Body of pancreas (tissue), 4 donors: Measurements from ENCODE around the gene E2F6. TPM values are rescaled to one million over a fixed set of nuclear protein-coding genes. Genes with fewer than 3 reads are reported as not detected.

Experiments used
- ATAC-seq: fragments of 150-250 bp; one replicate; pipeline ENCODE4 v1.9.1; 2016
- DNase-seq, 4 donors: peaks; one replicate each; pipeline ENCODE4 v3.0.0-alpha.2; 2019
- H3K27ac ChIP-seq, 4 donors: fragments of 200-600 bp; sonication (generic); 1 replicate in 3 of 4; 2 replicates in 1 of 4; pipeline versions ENCODE4 v1.5.1 to v1.6.1; 2016 to 2019; ENCODE audit warnings: mild to moderate bottlenecking in 1 of 4, mixed read lengths in 1 of 4, moderate library complexity in 1 of 4
- H3K27me3 ChIP-seq, 2 donors: fragments of 200-600 bp; sonication (generic); one replicate each; pipeline ENCODE4 v1.6.0; 2016; ENCODE audit warnings: mild to moderate bottlenecking in 1 of 2
- H3K36me3 ChIP-seq, 2 donors: fragments of 200-600 bp; sonication (generic); replicated peaks in 1 of 2; 2 replicates each; pipeline ENCODE4 v1.5.1; 2016; ENCODE audit warnings: low read depth in 2 of 2; ENCODE audit not compliant: insufficient read depth in 1 of 2
- H3K4me1 ChIP-seq: fragments of 200-600 bp; sonication (generic); one replicate; pipeline ENCODE4 v1.6.0; 2016
- H3K4me3 ChIP-seq, 2 donors: fragments of 200-600 bp; sonication (generic); 1 replicate in 1 of 2; 2 replicates in 1 of 2; pipeline ENCODE4 v1.5.1; 2016 to 2019
- H3K9me3 ChIP-seq, 3 donors: fragments of 200-600 bp; sonication (generic); 1 replicate in 2 of 3; 2 replicates in 1 of 3; pipeline ENCODE4 v1.5.1; 2016
- CTCF ChIP-seq, 7 experiments: fragments of 450-650 bp in 4 of 7; fragments of 200-600 bp in 3 of 7; sonication (generic) in 3 of 7; IDR thresholded peaks; one replicate each; pipeline ENCODE4 v1.5.1; 2016 to 2019; ENCODE audit warnings: antibody characterized with exemption in 7 of 7
- POLR2A ChIP-seq, 3 donors: fragments of 450-650 bp; IDR thresholded peaks; one replicate each; pipeline ENCODE4 v1.6.1; 2016; ENCODE audit warnings: antibody characterized with exemption in 3 of 3, mild to moderate bottlenecking in 2 of 3
- WGBS, 2 donors: methylation state at CpG; one replicate each; pipeline ENCODE4 v1.1.5; 2017; 5-methylcytosine and 5-hydroxymethylcytosine counted together
- intact Hi-C: fragments of 100-400 bp; cut with DNase I; formaldehyde crosslinking; loops from one replicate; pipeline ENCODE4 v1.15.1; 2023
- total RNA-seq, 2 donors: library from RNA; depleted of rRNA; stranded (reverse); fragments of >200 nt; gene quantifications; one replicate each; pipeline ENCODE4 v1.1.0, GENCODE V29; 2016

The E2F6 gene
- total RNA-seq, 2 donors from 2014 or later, result 9.2 to 13.2 TPM

- Histone ChIP-seq H3K36me3 (no peaks in the 10 kb centered on the region), H3K9me3 (no peaks in the 10 kb centered on the region), H3K4me3 (no peak overlapping the region), H3K27me3 (no peaks in the 10 kb centered on the region), H3K4me1 (peaks cover 16% of the 10 kb centered on the region), H3K27ac (no peak overlapping the region)
- no peak for ATAC-seq
- TF ChIP-seq POLR2A (IDR thresholded peaks at IDR 0.05) (no peak), CTCF (IDR thresholded peaks at IDR 0.05) (no peak)
- no peak for DNase-seq
- 70 to 74% methylated on average over 12 of the region's 12 CpGs for WGBS, 2 donors
- intact Hi-C loops, result no loop called here
These were observed 13.1 kb upstream of the E2F6 start for GRCh38 chr2:11478899-11479605.

- Histone ChIP-seq H3K4me1 (peaks cover 7% of the 10 kb centered on the region), H3K36me3 (no peaks in the 10 kb centered on the region), H3K27me3 (no peaks in the 10 kb centered on the region), H3K9me3 (no peaks in the 10 kb centered on the region), H3K4me3 (no peak overlapping the region), H3K27ac (no peak overlapping the region)
- intact Hi-C loops, result no loop called here
- ATAC-seq (peak; percentile 75), DNase-seq (peak; percentile 90 to 96 (median 92))
- 33 to 39% methylated on average over 2 of the region's 2 CpGs for WGBS, 2 donors
- TF ChIP-seq CTCF (IDR thresholded peaks at IDR 0.05), result peak; percentile 73 to 92 (median 87)
- TF ChIP-seq POLR2A (IDR thresholded peaks at IDR 0.05), result no peak
These were observed 12.0 kb upstream of the E2F6 start for GRCh38 chr2:11477994-11478393.

- intact Hi-C loops, result loop anchor here (2.0 kb wide), 1 partner anchor 109 kb away; no protein-coding TSS in a partner anchor
These were observed 7.9 kb upstream of the E2F6 start for GRCh38 chr2:11473659-11474433.

GRCh38 chr2:11467749-11468148 lies 1.8 kb upstream of the E2F6 start:
- H3K36me3 ChIP-seq, result no peaks in the 10 kb centered on the region
- no peak overlapping the region for H3K27ac ChIP-seq
- TF ChIP-seq CTCF (IDR thresholded peaks at IDR 0.05) (no peak), POLR2A (IDR thresholded peaks at IDR 0.05) (no peak)
- H3K27me3 ChIP-seq, result no peaks in the 10 kb centered on the region
- H3K9me3 ChIP-seq, result no peaks in the 10 kb centered on the region
- 53 to 54% methylated on average over 6 of the region's 6 CpGs for WGBS, 2 donors
- DNase-seq, result no peak
- no peak for ATAC-seq
- no peak overlapping the region for H3K4me3 ChIP-seq
- H3K4me1 ChIP-seq, result peaks cover 30% of the 10 kb centered on the region
- intact Hi-C loops, result no loop called here

More at GRCh38 chr2:11473659-11474433, 7.9 kb upstream of the E2F6 start:
- H3K36me3 ChIP-seq, result no peaks in the 10 kb centered on the region
- no peaks in the 10 kb centered on the region for H3K27me3 ChIP-seq
- H3K27ac ChIP-seq, result no peak overlapping the region
- TF ChIP-seq POLR2A (IDR thresholded peaks at IDR 0.05), result no peak
- TF ChIP-seq CTCF (IDR thresholded peaks at IDR 0.05), result no peak
- 55 to 56% methylated on average over 10 of the region's 10 CpGs for WGBS, 2 donors
- DNase-seq (no peak), ATAC-seq (no peak)
- H3K4me3 ChIP-seq, result no peak overlapping the region
- no peaks in the 10 kb centered on the region for H3K9me3 ChIP-seq
- no peaks in the 10 kb centered on the region for H3K4me1 ChIP-seq
